ENCODE results near the gene S1PR3. TPM values are rescaled to one million over a fixed set of nuclear protein-coding genes. Genes with fewer than 3 reads are reported as not detected.

S1PR3 gene
- total RNA-seq, 1 experiment from 2014 or later, result 8.4 TPM

DNA sequence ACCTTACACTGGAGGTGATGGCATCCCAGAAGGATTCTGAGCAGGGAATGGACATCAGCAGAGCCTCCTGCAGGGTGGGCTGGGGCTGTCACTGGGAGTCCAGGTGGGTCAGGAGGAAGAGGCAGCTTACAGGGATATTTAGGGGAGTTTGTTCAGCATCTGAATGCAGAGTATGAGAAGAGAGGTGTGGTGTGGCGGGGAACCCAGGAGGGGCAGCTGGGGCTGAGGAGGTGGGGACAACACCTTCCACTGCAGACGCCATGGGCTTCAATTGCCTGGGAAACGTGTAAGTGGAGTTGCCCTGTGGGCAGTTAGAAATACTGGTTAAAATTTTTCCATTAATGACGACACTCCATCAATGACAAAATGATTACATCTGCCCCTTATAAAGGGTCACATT lies 33.5 kb downstream of the S1PR3 start:
- no peak overlapping the region for H2AFZ ChIP-seq (ENCODE audit: low read length)
- H3K79me2 ChIP-seq (ENCODE audit: low read length), result no peaks in the 10 kb centered on the region
- H3K4me3 ChIP-seq (ENCODE audit: low read length), result no peak overlapping the region
- intact Hi-C loops (cut with micrococcal nuclease), result loop anchor here (10.0 kb wide), 1 partner anchor 250 kb away; no protein-coding TSS in a partner anchor
- H3K27ac ChIP-seq (ENCODE audit: low read length), result no peak overlapping the region
- H3K9ac ChIP-seq (ENCODE audit: low read length), result no peak overlapping the region
- peaks cover 30% of the 10 kb centered on the region for H3K4me1 ChIP-seq (ENCODE audit: insufficient read depth, low read length)
- no peaks in the 10 kb centered on the region for H3K9me3 ChIP-seq (ENCODE audit: low read length)
- BruUV-seq (replicated peaks), result no TSS peak
- CTCF ChIA-PET, result no interaction called here
- H3F3A ChIP-seq (ENCODE audit: low read length, unreplicated experiment), result no peaks in the 10 kb centered on the region
- H3K9me2 ChIP-seq (replicated peaks; ENCODE audit: low read length), result no peaks in the 10 kb centered on the region
- no peaks in the 10 kb centered on the region for H3K27me3 ChIP-seq (ENCODE audit: low read length)
- POLR2A ChIA-PET (ENCODE audit: unreplicated experiment), result no interaction called here
- H3K4me2 ChIP-seq (ENCODE audit: low read length), result no peak overlapping the region
- no peaks in the 10 kb centered on the region for H3K36me3 ChIP-seq (ENCODE audit: low read depth, low read length)
- ATAC-seq, result no peak
- no peak for TF ChIP-seq CTCF (conservative IDR thresholded peaks at IDR 0.05; ENCODE audit: low read depth, low read length)
- no peaks in the 10 kb centered on the region for H4K20me1 ChIP-seq (ENCODE audit: low read length)
- DNase-seq, result no peak

GRCh38 chr9:89025553-89025952 lies 34.3 kb downstream of the S1PR3 start:
- Histone ChIP-seq H3K4me1 (ENCODE audit: insufficient read depth, low read length) (peaks cover 28% of the 10 kb centered on the region), H3K4me3 (ENCODE audit: low read length) (no peak overlapping the region), H3K9me2 (replicated peaks; ENCODE audit: low read length) (no peaks in the 10 kb centered on the region), H2AFZ (ENCODE audit: low read length) (no peak overlapping the region), H3F3A (ENCODE audit: low read length, unreplicated experiment) (no peaks in the 10 kb centered on the region), H3K27ac (ENCODE audit: low read length) (no peak overlapping the region), H4K20me1 (ENCODE audit: low read length) (no peaks in the 10 kb centered on the region), H3K79me2 (ENCODE audit: low read length) (no peaks in the 10 kb centered on the region), H3K27me3 (ENCODE audit: low read length) (no peaks in the 10 kb centered on the region), H3K4me2 (ENCODE audit: low read length) (no peak overlapping the region), H3K9me3 (ENCODE audit: low read length) (no peaks in the 10 kb centered on the region), H3K9ac (ENCODE audit: low read length) (no peak overlapping the region), H3K36me3 (ENCODE audit: low read depth, low read length) (no peaks in the 10 kb centered on the region)
- intact Hi-C loops (cut with micrococcal nuclease), result loop anchor here (10.0 kb wide), 1 partner anchor 249 kb away; no protein-coding TSS in a partner anchor
- BruUV-seq (replicated peaks), result no TSS peak
- ATAC-seq, result no peak
- DNase-seq, result no peak
- POLR2A ChIA-PET (ENCODE audit: unreplicated experiment), result no interaction called here
- CTCF ChIA-PET, result no interaction called here
- no peak for TF ChIP-seq EZH2phosphoT487 (IDR thresholded peaks at IDR 0.05; ENCODE audit: borderline replicate concordance, low read length)
- no peak for TF ChIP-seq EZH2 (IDR thresholded peaks at IDR 0.05; ENCODE audit: low read length, unreplicated experiment)
- no peak for TF ChIP-seq CTCF (conservative IDR thresholded peaks at IDR 0.05; ENCODE audit: low read depth, low read length)

DNA sequence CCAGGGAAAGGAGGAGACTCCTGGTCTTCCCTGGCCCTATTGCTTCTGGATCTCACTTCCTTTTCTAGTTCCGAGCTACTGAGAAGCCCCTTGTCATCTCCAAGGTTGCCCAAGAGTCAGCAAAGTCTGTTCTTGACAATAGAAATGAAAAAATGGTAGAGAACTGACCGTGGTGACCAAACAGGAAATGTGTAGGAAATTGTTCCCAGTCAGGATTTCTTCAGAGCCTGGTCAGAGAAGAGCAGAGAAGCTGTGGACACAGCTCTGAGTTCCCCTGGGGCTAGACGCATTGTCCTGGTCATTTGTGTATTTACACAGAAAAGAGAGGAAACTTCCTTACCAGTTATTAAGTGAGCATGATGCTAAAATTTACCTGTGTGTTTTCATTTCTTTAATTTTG lies 35.6 kb downstream of the S1PR3 start:
- DNase-seq (no peak), ATAC-seq (no peak)
- ChIA-PET CTCF (no interaction called here), POLR2A (ENCODE audit: unreplicated experiment) (no interaction called here)
- Histone ChIP-seq H3K9me3 (ENCODE audit: low read length) (no peaks in the 10 kb centered on the region), H3K27ac (ENCODE audit: low read length) (no peak overlapping the region), H2AFZ (ENCODE audit: low read length) (no peak overlapping the region), H3K4me2 (ENCODE audit: low read length) (no peak overlapping the region), H4K20me1 (ENCODE audit: low read length) (no peaks in the 10 kb centered on the region), H3K36me3 (ENCODE audit: low read depth, low read length) (no peaks in the 10 kb centered on the region), H3K9me2 (replicated peaks; ENCODE audit: low read length) (no peaks in the 10 kb centered on the region), H3F3A (ENCODE audit: low read length, unreplicated experiment) (no peaks in the 10 kb centered on the region), H3K4me1 (ENCODE audit: insufficient read depth, low read length) (peaks cover 14% of the 10 kb centered on the region), H3K9ac (ENCODE audit: low read length) (no peak overlapping the region), H3K27me3 (ENCODE audit: low read length) (no peaks in the 10 kb centered on the region), H3K4me3 (ENCODE audit: low read length) (no peak overlapping the region), H3K79me2 (ENCODE audit: low read length) (no peaks in the 10 kb centered on the region)
- no peak for TF ChIP-seq EZH2 (IDR thresholded peaks at IDR 0.05; ENCODE audit: low read length, unreplicated experiment)
- no peak for TF ChIP-seq EZH2phosphoT487 (IDR thresholded peaks at IDR 0.05; ENCODE audit: borderline replicate concordance, low read length)
- intact Hi-C loops (cut with micrococcal nuclease), result loop anchor here (10.0 kb wide), 1 partner anchor 248 kb away; no protein-coding TSS in a partner anchor
- no TSS peak for BruUV-seq (replicated peaks)
